KMS-11 (cell line): ENCODE data around the gene FHIT.

ENCODE experiments used
- H2AFZ ChIP-seq: fragments of 200-600 bp; sonication (generic); 2 replicates; pipeline ENCODE4 v1.6.1; 2016; ENCODE audit warnings: antibody characterized with exemption, mixed run types, low read depth
- H3K27ac ChIP-seq: fragments of 200-600 bp; sonication (generic); 2 replicates; pipeline ENCODE4 v1.6.1; 2016; ENCODE audit warnings: mild to moderate bottlenecking, mixed run types
- H3K27me3 ChIP-seq: fragments of 200-600 bp; sonication (generic); 2 replicates; pipeline ENCODE4 v1.6.1; 2017; ENCODE audit warnings: mild to moderate bottlenecking, low read depth, mixed run types, moderate library complexity; ENCODE audit not compliant: insufficient read depth
- H3K36me3 ChIP-seq: fragments of 200-600 bp; sonication (generic); 2 replicates; pipeline ENCODE4 v1.6.1; 2017; ENCODE audit warnings: mild to moderate bottlenecking, mixed run types; ENCODE audit not compliant: insufficient read depth
- H3K4me1 ChIP-seq: fragments of 200-600 bp; sonication (generic); 2 replicates; pipeline ENCODE4 v1.6.1; 2016; ENCODE audit warnings: mild to moderate bottlenecking, low read depth, mixed run types; ENCODE audit not compliant: poor library complexity, severe bottlenecking
- H3K4me2 ChIP-seq: fragments of 200-600 bp; sonication (generic); 2 replicates; pipeline ENCODE4 v1.7.0; 2016; ENCODE audit warnings: mild to moderate bottlenecking, mixed run types
- H3K4me3 ChIP-seq: fragments of 200-600 bp; sonication (generic); IDR thresholded peaks from 2 replicates; pipeline ENCODE4 v1.6.1; 2017; ENCODE audit warnings: low read depth, low read length, mixed read lengths; ENCODE audit not compliant: insufficient read depth
- H3K79me2 ChIP-seq: fragments of 200-600 bp; sonication (generic); 2 replicates; pipeline ENCODE4 v1.6.1; 2016; ENCODE audit warnings: low read depth, mixed run types; ENCODE audit not compliant: insufficient read depth
- H3K9ac ChIP-seq: fragments of 200-600 bp; sonication (generic); 2 replicates; pipeline ENCODE4 v1.6.1; 2016; ENCODE audit warnings: mild to moderate bottlenecking, mixed run types
- H4K20me1 ChIP-seq: fragments of 200-600 bp; sonication (generic); 2 replicates; pipeline ENCODE4 v1.6.1; 2016; ENCODE audit warnings: mild to moderate bottlenecking, mixed run types; ENCODE audit not compliant: insufficient read depth
- CTCF ChIP-seq: fragments of 200-600 bp; sonication (generic); conservative IDR thresholded peaks from 2 replicates; pipeline ENCODE4 v1.6.1; 2017; ENCODE audit warnings: low read depth, mild to moderate bottlenecking, antibody characterized with exemption, low read length, moderate library complexity, mixed read lengths

The FHIT gene

GRCh38 chr3:61247191-61247590, 4.1 kb downstream of the FHIT start:
- Histone ChIP-seq H3K9ac (no peak overlapping the region), H3K4me2 (no peak overlapping the region), H3K27ac (no peak overlapping the region), H3K4me3 (no peak overlapping the region), H3K4me1 (peaks cover 4% of the 10 kb centered on the region), H4K20me1 (no peaks in the 10 kb centered on the region), H3K36me3 (no peaks in the 10 kb centered on the region), H2AFZ (no peak overlapping the region), H3K79me2 (no peaks in the 10 kb centered on the region), H3K27me3 (no peaks in the 10 kb centered on the region)
- TF ChIP-seq CTCF = no peak

DNA sequence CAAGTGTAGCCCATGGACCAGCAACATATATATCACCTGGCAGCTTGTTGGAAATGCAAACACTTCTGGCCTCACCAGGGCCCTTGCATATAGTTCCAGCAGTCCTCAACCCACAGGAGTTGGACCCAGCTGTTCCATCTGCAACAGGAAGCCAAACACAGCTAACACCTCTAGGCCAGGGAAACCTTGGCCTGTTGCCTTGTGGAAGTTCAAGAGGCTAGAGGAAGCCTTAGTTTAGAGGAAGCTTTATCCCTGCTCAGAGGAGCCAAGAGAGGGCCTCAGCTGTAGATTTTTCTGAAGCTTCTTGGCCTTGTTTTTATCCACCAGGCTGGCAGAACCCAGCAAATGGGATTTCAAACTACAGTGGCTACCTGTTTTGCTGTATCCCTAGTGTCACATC, 11.4 kb downstream of the FHIT start:
- no peak overlapping the region for H3K4me2 ChIP-seq
- H3K27me3 ChIP-seq = no peaks in the 10 kb centered on the region
- H3K4me1 ChIP-seq = peaks cover 26% of the 10 kb centered on the region
- H3K4me3 ChIP-seq = no peak overlapping the region
- no peak overlapping the region for H3K27ac ChIP-seq
- no peak overlapping the region for H3K9ac ChIP-seq
- H3K79me2 ChIP-seq = no peaks in the 10 kb centered on the region
- no peaks in the 10 kb centered on the region for H4K20me1 ChIP-seq
- no peak overlapping the region for H2AFZ ChIP-seq
- no peaks in the 10 kb centered on the region for H3K36me3 ChIP-seq
- TF ChIP-seq CTCF = no peak

GRCh38 chr3:61237858-61238257, 13.4 kb downstream of the FHIT start:
- H3K79me2 ChIP-seq = no peaks in the 10 kb centered on the region
- no peak for TF ChIP-seq CTCF
- no peak overlapping the region for H2AFZ ChIP-seq
- no peak overlapping the region for H3K4me2 ChIP-seq
- H3K36me3 ChIP-seq = no peaks in the 10 kb centered on the region
- no peak overlapping the region for H3K27ac ChIP-seq
- H4K20me1 ChIP-seq = no peaks in the 10 kb centered on the region
- no peaks in the 10 kb centered on the region for H3K27me3 ChIP-seq
- no peak overlapping the region for H3K4me3 ChIP-seq
- no peak overlapping the region for H3K9ac ChIP-seq
- H3K4me1 ChIP-seq = peaks cover 26% of the 10 kb centered on the region

GRCh38 chr3:61236556-61236955, 14.7 kb downstream of the FHIT start:
- Histone ChIP-seq H4K20me1 (no peaks in the 10 kb centered on the region), H3K4me3 (no peak overlapping the region), H3K27me3 (no peaks in the 10 kb centered on the region), H3K27ac (peak overlapping the region; percentile 18; the same call in 1 of the 2 replicates), H2AFZ (no peak overlapping the region), H3K4me2 (peak overlapping the region; percentile 15; the same call in 1 of the 2 replicates), H3K4me1 (peaks cover 26% of the 10 kb centered on the region), H3K79me2 (no peaks in the 10 kb centered on the region), H3K36me3 (no peaks in the 10 kb centered on the region), H3K9ac (no peak overlapping the region)
- TF ChIP-seq CTCF = no peak

GRCh38 chr3:61233746-61234145, 17.5 kb downstream of the FHIT start:
- Histone ChIP-seq H4K20me1 (no peaks in the 10 kb centered on the region), H3K4me2 (no peak overlapping the region), H3K27ac (no peak overlapping the region), H3K4me3 (no peak overlapping the region), H3K79me2 (no peaks in the 10 kb centered on the region), H2AFZ (no peak overlapping the region), H3K4me1 (peaks cover 25% of the 10 kb centered on the region), H3K9ac (no peak overlapping the region), H3K36me3 (no peaks in the 10 kb centered on the region), H3K27me3 (no peaks in the 10 kb centered on the region)
- TF ChIP-seq CTCF = no peak
